Measurements from ENCODE around the gene ERFE. TPM values are rescaled to one million over a fixed set of nuclear protein-coding genes. Genes with fewer than 3 reads are reported as not detected.

Gene ERFE
- total and polyA plus RNA-seq, 10 of the 15 experiments (the other 5 are each of a cell fraction or from before 2014, with no cell fraction given), result not detected

DNA sequence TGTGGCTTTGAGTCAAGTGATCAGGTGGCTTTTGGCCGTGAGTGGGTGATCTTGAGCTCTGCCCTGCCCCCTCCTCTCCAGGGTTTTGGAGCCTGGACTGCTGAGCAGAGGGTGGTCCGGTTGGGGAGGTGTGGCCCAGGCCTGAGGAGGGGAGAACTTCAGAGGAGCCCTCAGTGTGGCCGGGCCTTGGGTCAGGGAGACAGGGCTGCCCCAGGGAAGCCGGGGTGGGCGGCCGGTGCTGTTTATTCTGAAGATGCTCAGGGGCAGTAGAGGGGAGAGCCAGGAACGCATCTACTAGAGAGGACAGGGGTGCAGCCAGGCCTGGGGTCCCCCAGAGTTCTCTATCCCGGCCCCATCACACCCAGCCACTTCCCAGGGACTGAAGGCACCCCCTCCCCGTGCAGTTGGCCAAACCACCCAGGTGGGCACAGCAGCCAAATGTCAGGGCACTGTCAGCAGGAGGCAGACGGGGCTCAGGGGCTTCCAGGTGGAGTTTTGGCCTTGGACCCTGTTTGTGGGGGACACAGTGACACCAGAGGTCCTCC lies 963 bp downstream of the ERFE start (continued):
- no peak for TF ChIP-seq KAT2A (conservative IDR thresholded peaks at IDR 0.05; ENCODE audit: control insufficient read depth, low read depth, low read length)

DNA sequence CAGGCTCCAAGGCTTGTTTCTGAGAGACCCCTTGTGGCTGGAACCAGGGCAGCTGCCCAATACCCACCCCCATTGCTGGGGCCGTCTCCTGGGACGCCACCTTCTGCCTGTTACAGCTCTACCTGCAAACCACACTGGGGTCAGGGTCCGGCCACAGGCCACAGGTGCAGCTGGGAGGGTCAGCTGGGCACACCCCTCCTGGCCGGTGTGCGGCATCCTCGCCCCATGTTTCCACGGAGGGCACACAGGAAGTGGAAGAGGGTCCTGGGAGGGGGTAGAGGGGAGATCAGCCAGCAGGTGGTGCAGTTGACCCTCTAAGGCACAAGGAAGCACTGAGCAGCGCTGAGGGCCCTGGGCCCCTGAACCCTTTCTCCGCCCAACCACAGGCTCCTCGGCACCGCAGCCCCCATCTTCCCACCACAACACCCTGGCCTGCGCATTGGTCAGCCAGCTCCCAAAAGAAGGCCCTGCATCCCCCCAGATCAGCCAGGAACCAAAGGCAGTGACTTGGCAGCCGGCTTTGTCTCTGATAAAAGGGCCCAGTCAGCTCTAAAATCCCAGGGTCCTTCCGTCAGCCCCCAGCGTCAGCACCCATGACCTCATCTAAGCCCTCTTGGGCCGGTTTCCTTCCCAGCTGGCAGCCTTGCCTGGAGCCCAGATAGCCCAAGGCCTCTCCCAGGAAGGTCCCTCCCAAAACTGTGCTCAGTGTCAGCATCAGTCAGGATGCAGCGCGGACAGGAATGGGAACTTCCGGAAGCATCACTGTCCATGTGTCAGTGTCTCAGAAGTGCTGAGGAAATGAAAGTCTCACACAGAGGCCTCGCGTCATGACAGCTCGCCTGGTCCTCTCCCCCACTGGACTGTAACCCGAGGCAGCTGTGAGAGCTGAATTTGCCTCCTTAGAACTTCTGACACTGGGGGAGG lies 1.7 kb downstream of the ERFE start:
- Histone ChIP-seq H3K4me2 (ENCODE audit: control insufficient read depth, insufficient read depth) (peak overlapping the region; percentile 33; the same call in 1 of the 2 replicates), H3K79me2 (ENCODE audit: control insufficient read depth, insufficient read depth, low read length) (no peaks in the 10 kb centered on the region), H3K36me3 (ENCODE audit: control insufficient read depth in 2 of 2, insufficient read depth in 2 of 2, low read length in 1 of 2) (no peaks in the 10 kb centered on the region; a peak in 1 of 4 replicates), H3K9ac (ENCODE audit: control insufficient read depth, insufficient read depth, low read length) (no peak overlapping the region), H3K9me3 (replicated peaks; ENCODE audit: control insufficient read depth, insufficient read depth, low read length) (no peaks in the 10 kb centered on the region), H4K20me1 (ENCODE audit: control insufficient read depth, insufficient read depth) (no peaks in the 10 kb centered on the region), H3K27ac (ENCODE audit: control insufficient read depth, insufficient read depth) (no peak overlapping the region), H2AFZ (ENCODE audit: control insufficient read depth, low read depth, low read length) (no peak overlapping the region; the same call in 1 of the 2 replicates), H3K4me1 (ENCODE audit: control insufficient read depth, insufficient read depth, low read length) (peaks cover 6% of the 10 kb centered on the region; the same call in 1 of the 2 replicates), H3K4me3 (no peak overlapping the region), H3K27me3 (replicated peaks in 1 of 2; ENCODE audit: control insufficient read depth in 2 of 2, insufficient read depth in 2 of 2, low read length in 1 of 2) (peaks cover 3 to 12% of the 10 kb centered on the region in 2 experiments; a peak in 3 of 4 replicates)
- ChIA-PET CTCF (interaction anchor here (0.6 to 2.5 kb wide), 4 partner anchors 17 to 194 kb away, joined by 3 to 23 read pairs (median 3); no protein-coding TSS in a partner anchor), RAD21 (ENCODE audit: unreplicated experiment) (interaction anchor here (1.2 to 1.9 kb wide), 2 partner anchors 103 to 191 kb away, joined by 3 to 13 read pairs; no protein-coding TSS in a partner anchor), SMC1A (ENCODE audit: uncharacterized antibody, unreplicated experiment) (interaction anchor here (1.1 to 1.6 kb wide), 3 partner anchors 15 to 302 kb away, joined by 3 to 4 read pairs (median 4); no protein-coding TSS in a partner anchor), POLR2A (interaction anchor here (0.6 kb wide), 1 partner anchor 277 kb away, joined by 3 read pairs; no protein-coding TSS in a partner anchor)
- DNase-seq (ENCODE audit: low read depth, low spot score), result no peak
- intact Hi-C loops (cut with micrococcal nuclease; ENCODE audit: unreplicated experiment) (loop anchor here (2.0 kb wide), 1 partner anchor 102 kb away; no protein-coding TSS in a partner anchor), in situ Hi-C loops (cut with MboI) (no loop called here)
- ATAC-seq, result peak; percentile 79
- FAIRE-seq, result no peak
- 36% methylated on average over 22 of the region's 23 CpGs for WGBS (ENCODE audit: insufficient coverage, insufficient replicate concordance, low lambda C conversion rate, missing lambda C conversion rate)
- BruUV-seq (replicated peaks), result no TSS peak
- TF ChIP-seq CHD4 (IDR thresholded peaks at IDR 0.05), result no peak
- TF ChIP-seq PAX8 (IDR thresholded peaks at IDR 0.05), result no peak
- peak in 1 of 2 experiments; percentile 4; a peak in 1 of 4 replicates for TF ChIP-seq BHLHE40 (IDR thresholded peaks at IDR 0.05; ENCODE audit: borderline replicate concordance in 1 of 2, low read depth in 2 of 2, low read length in 1 of 2)
- no peak for TF ChIP-seq PML (IDR thresholded peaks at IDR 0.05; ENCODE audit: low read length)
- no peak for TF ChIP-seq CEBPB (IDR thresholded peaks at IDR 0.05; ENCODE audit: borderline replicate concordance in 1 of 2, low read depth in 2 of 2, low read length in 2 of 2)
- no peak for TF ChIP-seq IKZF1 (conservative IDR thresholded peaks at IDR 0.05)
- TF ChIP-seq, protein P1, sequence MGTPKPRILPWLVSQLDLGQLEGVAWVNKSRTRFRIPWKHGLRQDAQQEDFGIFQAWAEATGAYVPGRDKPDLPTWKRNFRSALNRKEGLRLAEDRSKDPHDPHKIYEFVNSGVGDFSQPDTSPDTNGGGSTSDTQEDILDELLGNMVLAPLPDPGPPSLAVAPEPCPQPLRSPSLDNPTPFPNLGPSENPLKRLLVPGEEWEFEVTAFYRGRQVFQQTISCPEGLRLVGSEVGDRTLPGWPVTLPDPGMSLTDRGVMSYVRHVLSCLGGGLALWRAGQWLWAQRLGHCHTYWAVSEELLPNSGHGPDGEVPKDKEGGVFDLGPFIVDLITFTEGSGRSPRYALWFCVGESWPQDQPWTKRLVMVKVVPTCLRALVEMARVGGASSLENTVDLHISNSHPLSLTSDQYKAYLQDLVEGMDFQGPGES (IDR thresholded peaks at IDR 0.05), result no peak
- TF ChIP-seq SUZ12 (IDR thresholded peaks at IDR 0.05; ENCODE audit: unreplicated experiment), result no peak
- TF ChIP-seq IRF4 (IDR thresholded peaks at IDR 0.05; ENCODE audit: low read depth, low read length), result no peak
- TF ChIP-seq ZNF24 (IDR thresholded peaks at IDR 0.05), result no peak
- TF ChIP-seq SREBF2 (IDR thresholded peaks at IDR 0.05; ENCODE audit: low read length), result no peak
- no peak for TF ChIP-seq RBBP5 (conservative IDR thresholded peaks at IDR 0.05)
- TF ChIP-seq SIN3A (IDR thresholded peaks at IDR 0.05; ENCODE audit: low read depth, low read length), result no peak
- no peak for TF ChIP-seq PAX5 (IDR thresholded peaks at IDR 0.05; ENCODE audit: borderline replicate concordance, low read depth, low read length)
- TF ChIP-seq ZNF622 (IDR thresholded peaks at IDR 0.05), result no peak
- TF ChIP-seq, protein P2, sequence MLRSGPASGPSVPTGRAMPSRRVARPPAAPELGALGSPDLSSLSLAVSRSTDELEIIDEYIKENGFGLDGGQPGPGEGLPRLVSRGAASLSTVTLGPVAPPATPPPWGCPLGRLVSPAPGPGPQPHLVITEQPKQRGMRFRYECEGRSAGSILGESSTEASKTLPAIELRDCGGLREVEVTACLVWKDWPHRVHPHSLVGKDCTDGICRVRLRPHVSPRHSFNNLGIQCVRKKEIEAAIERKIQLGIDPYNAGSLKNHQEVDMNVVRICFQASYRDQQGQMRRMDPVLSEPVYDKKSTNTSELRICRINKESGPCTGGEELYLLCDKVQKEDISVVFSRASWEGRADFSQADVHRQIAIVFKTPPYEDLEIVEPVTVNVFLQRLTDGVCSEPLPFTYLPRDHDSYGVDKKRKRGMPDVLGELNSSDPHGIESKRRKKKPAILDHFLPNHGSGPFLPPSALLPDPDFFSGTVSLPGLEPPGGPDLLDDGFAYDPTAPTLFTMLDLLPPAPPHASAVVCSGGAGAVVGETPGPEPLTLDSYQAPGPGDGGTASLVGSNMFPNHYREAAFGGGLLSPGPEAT (IDR thresholded peaks at IDR 0.05; ENCODE audit: low read depth), result no peak
- TF ChIP-seq MEF2B (IDR thresholded peaks at IDR 0.05; ENCODE audit: partially characterized antibody, poor library complexity, severe bottlenecking), result peak; percentile 27

Measured in GM12878 (cell line).